Left colon (tissue), 2 donors: ENCODE measurements around the gene LNPEP. TPM values are rescaled to one million over a fixed set of nuclear protein-coding genes. Genes with fewer than 3 reads are reported as not detected.

Source experiments
- ATAC-seq: fragments of 200-7000 bp; cut with Tn5 transposase; one replicate; pipeline ENCODE4 v1.9.1; 2020; ENCODE audit warnings: mild to moderate bottlenecking, moderate library complexity
- DNase-seq, 2 donors: peaks; one replicate each; pipeline ENCODE4 v3.0.0-alpha.2; 2020
- intact Hi-C, 2 donors: fragments of 100-400 bp; cut with DNase I in 1 of 2; cut with micrococcal nuclease in 1 of 2; formaldehyde crosslinking; loops; one replicate each; pipeline versions ENCODE4 v1.11.2 to v1.14.0; 2022; cut with DNase I, micrococcal nuclease
- total RNA-seq, 2 donors: library from RNA; stranded (reverse); fragmentation: NEBNext Ultra II Directional; extraction: Animal tissue kit (Norgen Biotek cat#: 25700); gene quantifications; one replicate each; pipeline ENCODE4 v1.2.1, GENCODE V29; 2021
- donor health status: DM: no; HTN: no; CAD: no.
- donor health status: DM: yes; HTN: yes; CAD: no.

LNPEP gene
- total RNA-seq, 2 donors from 2014 or later: 32.2 to 34.4 TPM

DNA sequence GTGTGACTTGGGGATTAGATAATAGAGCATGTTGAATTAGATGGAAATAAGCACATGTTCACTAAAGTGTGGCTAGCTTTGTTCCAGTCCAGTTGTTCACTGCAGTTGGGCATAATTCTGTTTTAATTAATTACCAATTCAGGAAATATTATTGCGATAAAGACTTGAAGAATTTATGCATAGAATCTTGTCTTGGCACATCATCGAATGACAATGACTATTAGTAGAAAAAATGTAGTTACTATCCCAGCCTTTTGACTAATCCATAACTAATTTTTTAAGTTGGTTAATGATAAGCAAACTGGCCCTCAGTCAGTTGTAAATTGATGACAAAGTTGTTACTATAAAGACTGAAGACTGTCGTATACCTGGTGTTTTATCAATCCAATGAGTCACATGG, 10.5 kb downstream of the LNPEP start:
- no peak for DNase-seq
- no peak for ATAC-seq
- intact Hi-C loops: no loop called here

DNA sequence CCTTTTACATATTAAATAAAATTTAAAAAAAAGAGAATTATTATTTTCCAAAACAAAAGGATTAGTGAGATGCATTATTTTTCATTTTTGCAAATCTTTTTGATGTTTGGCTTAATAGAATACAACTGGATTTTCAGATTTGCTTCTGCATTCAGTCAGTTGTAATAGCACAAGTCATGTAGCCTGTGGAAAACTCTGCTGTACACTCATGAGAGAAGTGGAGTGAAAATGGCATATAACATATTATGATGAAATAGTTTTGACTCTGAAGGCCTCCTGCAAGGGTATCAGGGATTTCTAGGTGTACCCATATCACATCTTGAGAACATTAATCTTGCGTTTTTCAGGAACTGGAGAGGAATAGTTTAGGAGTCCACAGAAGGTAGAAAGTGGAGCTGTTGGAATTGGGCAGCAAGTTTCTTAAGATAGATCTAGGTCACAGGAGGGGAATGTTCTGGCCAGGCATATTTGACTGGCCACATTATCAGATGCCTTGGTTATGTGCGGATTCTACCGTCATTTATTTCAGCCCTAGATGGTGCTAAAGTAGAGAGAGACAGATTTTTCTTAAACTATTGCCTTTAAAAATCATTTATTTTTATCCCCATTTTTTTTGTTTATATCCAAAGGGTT, 16.4 kb downstream of the LNPEP start:
- intact Hi-C loops: no loop called here
- DNase-seq (no peak), ATAC-seq (no peak)

GRCh38 chr5:96952974-96953730, 17.3 kb downstream of the LNPEP start:
- DNase-seq (peak in 1 of 2 donors; percentile 30), ATAC-seq (peak; percentile 99)
- intact Hi-C loops: no loop called here

DNA sequence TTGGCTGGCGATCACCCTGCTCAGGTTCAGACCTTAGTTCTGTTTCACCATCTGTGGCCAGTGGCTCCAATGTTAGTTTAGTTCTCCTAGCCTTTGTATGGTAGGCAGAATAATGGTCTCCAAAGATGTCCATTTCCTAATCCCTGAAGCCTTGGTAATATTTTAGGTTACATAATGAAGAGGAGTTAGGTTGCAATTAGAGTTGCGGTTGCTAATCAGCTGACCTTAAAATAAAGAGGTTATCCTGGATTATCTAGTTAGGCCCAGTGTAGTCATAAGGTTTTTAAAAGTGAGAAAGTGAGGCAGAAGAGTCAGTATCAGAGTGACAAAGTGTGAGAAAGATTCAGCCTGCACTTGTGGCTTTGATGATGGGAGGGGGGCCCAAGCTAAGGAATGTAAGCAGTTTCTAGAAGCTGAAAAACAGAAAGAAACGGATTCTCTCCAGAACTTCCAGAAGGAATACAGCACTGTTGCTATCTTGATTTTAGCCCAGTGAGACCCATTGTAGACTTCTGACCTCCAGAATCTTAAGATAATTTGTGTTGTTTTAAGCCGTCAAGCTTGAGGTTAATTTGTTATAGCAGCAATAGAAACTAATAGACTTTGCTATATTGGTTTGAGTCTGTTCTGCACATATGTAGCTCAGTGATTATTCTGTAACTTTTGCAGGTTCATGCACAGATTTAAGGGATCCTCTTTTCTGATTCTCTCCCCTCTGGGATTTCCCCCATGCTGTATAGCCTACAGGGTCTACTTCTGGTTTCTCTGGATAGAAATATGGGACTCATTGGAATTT, 21.6 kb downstream of the LNPEP start:
- no peak for ATAC-seq
- intact Hi-C loops: no loop called here
- no peak for DNase-seq

- intact Hi-C loops: no loop called here
- ATAC-seq (no peak), DNase-seq (no peak)
These were observed 23.1 kb downstream of the LNPEP start for GRCh38 chr5:96958977-96959376.

DNA sequence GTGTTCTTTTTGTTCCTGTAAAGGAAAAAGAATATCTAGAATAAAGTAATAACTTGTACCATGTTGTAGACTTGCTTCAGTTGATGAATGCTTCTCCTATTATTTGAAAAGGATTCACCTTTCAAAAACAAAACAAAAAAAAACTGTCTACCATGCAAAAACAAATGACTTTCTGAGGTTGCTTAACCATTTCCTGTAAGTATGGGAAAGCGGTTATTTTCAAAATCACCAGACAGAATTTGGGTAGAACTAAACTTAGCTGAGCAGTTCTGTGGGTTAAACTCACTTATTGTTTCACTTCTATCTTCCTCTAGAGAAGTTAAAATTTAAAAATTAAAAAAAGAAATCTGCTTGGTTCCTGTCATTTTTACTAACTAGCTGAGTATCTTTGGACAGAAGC, 25.2 kb downstream of the LNPEP start:
- intact Hi-C loops: no loop called here
- ATAC-seq (no peak), DNase-seq (no peak)

GRCh38 chr5:96962540-96962991, 26.7 kb downstream of the LNPEP start:
- ATAC-seq: no peak
- DNase-seq: no peak
- intact Hi-C loops: no loop called here

- ATAC-seq (peak; percentile 88), DNase-seq (peak in 1 of 2 donors; percentile 31)
- intact Hi-C loops: no loop called here
These were observed 27.4 kb downstream of the LNPEP start for GRCh38 chr5:96963267-96963666.

- intact Hi-C loops: no loop called here
- DNase-seq (no peak), ATAC-seq (no peak)
These were observed 30.9 kb downstream of the LNPEP start for GRCh38 chr5:96966801-96967200.

DNA sequence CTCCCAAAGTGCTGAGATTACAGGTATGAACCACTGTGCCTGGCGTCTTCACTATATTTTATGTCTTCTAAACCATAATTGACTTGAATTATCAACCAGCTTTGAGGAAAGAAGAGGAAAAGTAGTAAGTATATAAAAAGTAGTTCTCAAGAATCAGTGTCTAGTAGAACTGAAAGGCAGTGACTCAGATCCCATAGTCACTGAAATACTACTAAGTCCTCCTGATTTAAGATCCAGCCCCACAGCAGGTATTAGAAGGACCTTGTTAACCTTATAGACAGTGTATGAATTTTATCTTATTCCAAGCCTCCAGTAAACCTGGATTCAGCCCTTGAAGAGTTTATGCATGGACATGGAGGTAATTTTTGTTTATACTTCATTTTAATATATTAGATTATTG, 31.5 kb downstream of the LNPEP start:
- ATAC-seq: no peak
- intact Hi-C loops: no loop called here
- DNase-seq: no peak

- ATAC-seq (no peak), DNase-seq (no peak)
- intact Hi-C loops: no loop called here
These were observed 32.2 kb downstream of the LNPEP start for GRCh38 chr5:96968074-96968473.

GRCh38 chr5:96968614-96969013, 32.7 kb downstream of the LNPEP start:
- ATAC-seq: no peak
- intact Hi-C loops: no loop called here
- DNase-seq: no peak

DNA sequence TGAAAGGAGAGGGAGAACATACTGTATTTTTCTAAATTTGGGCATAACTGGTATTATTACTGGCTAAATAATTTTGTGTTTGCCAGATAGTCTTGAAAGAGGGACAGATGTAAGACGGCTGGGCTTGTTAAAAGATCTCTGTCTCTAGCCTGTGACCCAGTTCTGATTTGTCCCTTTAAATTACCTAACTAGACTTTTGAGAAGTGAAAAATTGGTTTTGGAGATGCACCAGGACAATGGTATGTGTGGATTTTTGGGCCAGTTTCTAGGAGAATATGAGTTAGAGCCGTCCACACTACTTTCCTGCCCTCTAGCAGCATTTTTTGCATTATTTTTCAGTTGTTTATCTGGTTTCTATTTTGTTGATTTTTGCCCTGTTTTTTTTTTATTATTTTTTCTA, 33.5 kb downstream of the LNPEP start:
- intact Hi-C loops: no loop called here
- no peak for ATAC-seq
- DNase-seq: no peak

DNA sequence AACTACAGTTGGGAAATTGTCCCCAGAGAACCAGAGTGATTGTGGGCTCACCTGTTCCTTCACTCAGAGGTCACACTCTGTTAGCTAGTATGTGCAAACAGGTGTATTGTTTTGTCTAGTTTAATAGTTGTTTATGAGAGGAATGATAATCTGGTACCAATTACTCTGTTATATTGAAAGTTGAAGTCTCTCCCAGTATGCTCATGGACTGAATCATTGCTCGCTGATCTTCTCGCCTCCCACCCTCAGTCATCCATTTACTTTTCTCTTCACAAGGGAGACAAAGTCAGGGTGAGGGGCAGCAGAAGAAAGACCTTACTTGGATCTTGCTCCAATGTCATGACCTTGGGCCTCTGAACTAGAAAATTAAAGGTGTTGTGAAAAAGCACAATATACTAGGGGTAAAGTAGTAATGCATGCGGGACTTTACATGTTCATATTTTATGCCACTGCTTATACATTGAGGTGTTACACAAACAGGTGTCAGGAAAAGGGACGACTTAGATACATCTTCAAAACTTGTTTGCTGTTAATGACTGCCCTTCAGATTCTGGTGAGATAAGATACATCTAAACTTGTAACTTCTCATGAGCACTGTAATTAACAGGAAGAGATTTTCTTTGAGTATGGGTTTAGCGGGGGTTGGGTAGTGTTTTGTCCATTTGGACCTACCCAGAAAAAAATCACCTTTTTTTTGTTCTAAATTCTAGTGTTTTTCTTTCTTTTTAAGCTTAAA, 36.9 kb downstream of the LNPEP start:
- DNase-seq (no peak), ATAC-seq (no peak)
- intact Hi-C loops: no loop called here

- intact Hi-C loops: no loop called here
- no peak for DNase-seq
- ATAC-seq: no peak
These were observed 37.9 kb downstream of the LNPEP start for GRCh38 chr5:96973532-96974401.

GRCh38 chr5:96975656-96976055, 39.8 kb downstream of the LNPEP start:
- intact Hi-C loops: no loop called here
- DNase-seq: no peak
- no peak for ATAC-seq

DNA sequence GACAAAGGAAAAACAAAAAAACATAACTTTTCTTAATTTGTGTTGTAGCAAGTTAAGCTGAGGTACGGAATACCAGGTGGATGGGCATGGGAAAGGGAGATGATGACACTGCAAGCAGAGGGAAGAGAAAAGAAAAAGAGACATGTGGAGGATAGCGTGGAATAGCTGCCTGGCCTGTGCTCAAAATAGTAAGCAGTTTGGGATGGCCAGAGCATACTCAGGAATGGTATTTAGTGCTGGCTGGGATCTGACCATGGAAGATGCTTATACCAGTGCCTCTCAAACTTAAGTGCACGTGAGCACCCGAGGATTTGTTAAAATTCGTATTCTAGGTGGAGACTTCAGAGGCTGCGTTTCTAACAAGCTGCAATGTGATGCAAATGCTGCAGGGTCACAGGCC, 41.3 kb downstream of the LNPEP start:
- ATAC-seq (no peak), DNase-seq (no peak)
- intact Hi-C loops: no loop called here

DNA sequence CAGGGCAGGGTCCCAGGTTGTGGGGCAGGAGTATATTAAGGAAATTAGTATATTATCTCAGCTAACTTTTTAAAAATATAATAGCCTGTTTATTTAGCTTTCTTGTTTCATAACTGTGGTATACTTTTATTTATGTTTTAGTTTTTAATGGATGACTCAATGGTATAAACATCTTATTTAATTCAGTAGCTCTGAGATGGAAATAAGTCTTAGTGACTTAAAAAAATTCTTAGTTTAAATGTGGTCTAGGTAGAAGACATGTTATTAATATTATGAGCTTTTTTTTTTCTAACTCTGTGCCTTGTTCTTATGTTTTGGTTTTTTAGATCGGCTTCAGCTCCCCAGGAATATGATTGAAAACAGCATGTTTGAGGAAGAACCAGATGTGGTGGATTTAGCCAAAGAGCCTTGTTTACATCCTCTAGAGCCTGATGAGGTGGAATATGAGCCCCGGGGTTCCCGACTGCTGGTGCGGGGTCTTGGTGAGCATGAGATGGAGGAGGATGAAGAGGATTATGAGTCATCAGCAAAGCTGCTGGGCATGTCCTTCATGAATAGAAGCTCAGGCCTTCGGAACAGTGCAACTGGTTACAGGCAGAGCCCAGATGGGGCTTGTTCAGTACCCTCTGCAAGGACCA, 43.1 kb downstream of the LNPEP start:
- ATAC-seq: no peak
- DNase-seq: no peak
- intact Hi-C loops: no loop called here
